ENCODE data around the gene COL27A1.
"Not testable (repeated sequence)": the region's sequence is repeated elsewhere in the genome, so short reads cannot be mapped to it uniquely, and the experiment has no call there.

COL27A1 gene

GRCh38 chr9:114328937-114329624 lies 173.7 kb downstream of the COL27A1 start:
- DNase-seq, result not testable (repeated sequence)

GRCh38 chr9:114329625-114330022 lies 174.3 kb downstream of the COL27A1 start, which contains the start of gene ORM2:
TSS of gene ORM2 (plus strand) at chr9:114329869. CDS start at chr9:114329905, 36 bp downstream.
- DNase-seq, result not testable (repeated sequence)

- DNase-seq, result no peak
These were observed 175.3 kb downstream of the COL27A1 start for GRCh38 chr9:114330636-114331035.

GRCh38 chr9:114331229-114332195 lies 176.2 kb downstream of the COL27A1 start:
- not testable (repeated sequence) for DNase-seq

- not testable (repeated sequence) for DNase-seq
These were observed 177.2 kb downstream of the COL27A1 start for GRCh38 chr9:114332474-114333040.

GRCh38 chr9:114333718-114334117 lies 178.4 kb downstream of the COL27A1 start:
- not testable (repeated sequence) for DNase-seq

GRCh38 chr9:114334490-114334889 lies 179.2 kb downstream of the COL27A1 start:
- no peak for DNase-seq

- DNase-seq, result peak; percentile 21
These were observed 180.4 kb downstream of the COL27A1 start for GRCh38 chr9:114335745-114336144.

- no peak for DNase-seq
These were observed 180.8 kb downstream of the COL27A1 start for GRCh38 chr9:114336157-114336556.

GRCh38 chr9:114336699-114337395 lies 181.5 kb downstream of the COL27A1 start:
- no peak for DNase-seq

GRCh38 chr9:114338187-114338586 lies 182.8 kb downstream of the COL27A1 start:
- DNase-seq, result no peak

- no peak for DNase-seq
These were observed 184.0 kb downstream of the COL27A1 start for GRCh38 chr9:114339130-114339908.

GRCh38 chr9:114341152-114341830 lies 186.0 kb downstream of the COL27A1 start:
- DNase-seq, result no peak

- no peak for DNase-seq
These were observed 186.7 kb downstream of the COL27A1 start for GRCh38 chr9:114341991-114342390.

GRCh38 chr9:114342755-114343440 lies 187.6 kb downstream of the COL27A1 start:
- DNase-seq, result no peak

- DNase-seq, result no peak
These were observed 188.3 kb downstream of the COL27A1 start for GRCh38 chr9:114343471-114344187.

- DNase-seq, result no peak
These were observed 188.8 kb downstream of the COL27A1 start for GRCh38 chr9:114344188-114344566.

- DNase-seq, result no peak
These were observed 189.4 kb downstream of the COL27A1 start for GRCh38 chr9:114344692-114345091.

GRCh38 chr9:114345493-114346065 lies 190.2 kb downstream of the COL27A1 start:
- no peak for DNase-seq

GRCh38 chr9:114346146-114346545 lies 190.8 kb downstream of the COL27A1 start:
- DNase-seq, result no peak

Measured in NCI-H2171 treated with DMSO at 0.1 percent for 48 hours (cell line).